Lung (tissue), 12 donors: ENCODE data around the gene UBE2D3. TPM values are rescaled to one million over a fixed set of nuclear protein-coding genes. Genes with fewer than 3 reads are reported as not detected.

Source experiments
- ATAC-seq: fragments of 200-7000 bp; cut with Tn5 transposase; one replicate; pipeline ENCODE4 v1.9.1; 2020; ENCODE audit warnings: moderate number of reproducible peaks; ENCODE audit not compliant: insufficient read depth, low FRiP score
- DNase-seq, 3 donors: peaks; one replicate each; pipeline ENCODE4 v3.0.0-alpha.2; 2013 to 2017
- H3K27ac ChIP-seq, 2 donors: one replicate each; pipeline ENCODE4 v1.5.1; 2013; ENCODE audit warnings: mild to moderate bottlenecking in 2 of 2, moderate library complexity in 2 of 2, control low read depth in 1 of 2, inconsistent platforms in 1 of 2, low read depth in 1 of 2, low read length in 1 of 2
- H3K27me3 ChIP-seq, 3 donors: one replicate each; pipeline ENCODE4 v1.5.1; 2013; ENCODE audit warnings: low read length in 2 of 3; ENCODE audit not compliant: control insufficient read depth in 3 of 3, insufficient read depth in 3 of 3
- H3K36me3 ChIP-seq, 4 donors: one replicate each; pipeline ENCODE4 v1.5.1; 2013; ENCODE audit warnings: low read length in 4 of 4, mild to moderate bottlenecking in 1 of 4, moderate library complexity in 1 of 4; ENCODE audit not compliant: control insufficient read depth in 4 of 4, insufficient read depth in 4 of 4
- H3K4me1 ChIP-seq, 5 donors: one replicate each; pipeline ENCODE4 v1.5.1; 2013; ENCODE audit warnings: low read length in 5 of 5, mild to moderate bottlenecking in 2 of 5, moderate library complexity in 1 of 5; ENCODE audit not compliant: control insufficient read depth in 5 of 5, insufficient read depth in 5 of 5
- H3K4me3 ChIP-seq: one replicate; pipeline ENCODE4 v1.5.1; 2013; ENCODE audit warnings: mild to moderate bottlenecking, control low read depth, moderate library complexity
- H3K9ac ChIP-seq, 2 donors: one replicate each; pipeline ENCODE4 v1.5.1; 2013; ENCODE audit warnings: low read length in 2 of 2, control low read depth in 1 of 2; ENCODE audit not compliant: insufficient read depth in 1 of 2
- H3K9me3 ChIP-seq, 4 donors: one replicate each; pipeline ENCODE4 v1.5.1; 2013; ENCODE audit warnings: low read length in 3 of 4, mild to moderate bottlenecking in 1 of 4, moderate library complexity in 1 of 4; ENCODE audit not compliant: control insufficient read depth in 4 of 4, insufficient read depth in 3 of 4
- CTCF ChIP-seq: IDR thresholded peaks from 2 replicates; pipeline ENCODE4 v1.5.1; 2012; ENCODE audit warnings: mild to moderate bottlenecking; ENCODE audit errors: control extremely low read depth, extremely low read depth
- WGBS, 2 donors: extraction: QIAGEN DNeasy Blood & Tissue Kit; methylation state at CpG; one replicate each; pipeline ENCODE4 v1.1.7; 2013; 5-methylcytosine and 5-hydroxymethylcytosine counted together
- polyA plus RNA-seq, 2 donors: library from polyadenylated mRNA; stranded (reverse); fragments of 200-250 nt; gene quantifications; one replicate each; pipeline ENCODE4 v1.2.1, GENCODE V29; 2013
- total RNA-seq, 2 donors: library from RNA; depleted of rRNA in 1 of 2; stranded (reverse); fragments of >200 nt in 1 of 2; gene quantifications; one replicate each; pipeline ENCODE4 v1.2.1, GENCODE V29; 2014 to 2021
- donor health status: control.
- donor health status: control.
- donor health status: Bipolar disorder and iron deficiency.
- donor health status: healthy.
- donor health status: DM: yes; HTN: yes; CAD: no.

The UBE2D3 gene
- total and polyA plus RNA-seq, 4 donors: 165 to 373 (median 273) TPM

GRCh38 chr4:102791318-102791835 is 36.0 kb downstream of the UBE2D3 start:
- ATAC-seq (no peak), DNase-seq (no peak)
- Histone ChIP-seq H3K36me3 (peaks cover 4 to 26% (median 9%) of the 10 kb centered on the region in 4 donors), H3K27me3 (no peaks in the 10 kb centered on the region), H3K9me3 (no peaks in the 10 kb centered on the region), H3K4me3 (no peak overlapping the region), H3K9ac (no peak overlapping the region), H3K27ac (no peak overlapping the region), H3K4me1 (no peaks in the 10 kb centered on the region)
- WGBS, 2 donors: 83 to 85% methylated on average over 7 of the region's 7 CpGs
- TF ChIP-seq CTCF: no peak

GRCh38 chr4:102789317-102789717 is 38.0 kb downstream of the UBE2D3 start:
- Histone ChIP-seq H3K27ac (no peak overlapping the region), H3K27me3 (no peaks in the 10 kb centered on the region), H3K4me3 (no peak overlapping the region), H3K9me3 (no peaks in the 10 kb centered on the region), H3K9ac (no peak overlapping the region), H3K4me1 (peaks cover 0 to 1% (median 0%) of the 10 kb centered on the region in 5 donors), H3K36me3 (peaks cover 4 to 21% (median 7%) of the 10 kb centered on the region in 4 donors)
- no peak for ATAC-seq
- no peak for TF ChIP-seq CTCF
- DNase-seq: peak in 1 of 3 donors; percentile 30
- WGBS, 2 donors: 69 to 77% methylated on average over 3 of the region's 3 CpGs

- H3K27me3 ChIP-seq: no peaks in the 10 kb centered on the region
- H3K9ac ChIP-seq: no peak overlapping the region
- H3K4me1 ChIP-seq: peaks cover 0 to 1% (median 0%) of the 10 kb centered on the region in 5 donors
- no peak overlapping the region for H3K4me3 ChIP-seq
- no peak overlapping the region for H3K27ac ChIP-seq
- TF ChIP-seq CTCF: no peak
- peaks cover 0 to 13% (median 5%) of the 10 kb centered on the region in 4 donors for H3K36me3 ChIP-seq
- ATAC-seq: no peak
- 95% methylated on average over 3 of the region's 3 CpGs for WGBS, 2 donors
- no peak for DNase-seq
- H3K9me3 ChIP-seq: no peaks in the 10 kb centered on the region
Measured at GRCh38 chr4:102787944-102788343, 39.4 kb downstream of the UBE2D3 start.
